ENCODE results near the gene ZNF41.

ZNF41 gene

GRCh38 chrX:47480576-47480975 lies 2.4 kb downstream of the ZNF41 start:
- no peak overlapping the region for H3K14ac ChIP-seq (ENCODE audit: low read length)
- peaks cover 0 to 3% of the 10 kb centered on the region in 2 donors for H3K4me1 ChIP-seq (ENCODE audit: control insufficient read depth in 2 of 2, insufficient read depth in 1 of 2, low read depth in 1 of 2, low read length in 2 of 2)
- no peak overlapping the region for H2BK15ac ChIP-seq (ENCODE audit: low read length)
- DNase-seq (ENCODE audit: low spot score) = no peak
- no peaks in the 10 kb centered on the region for H3K36me3 ChIP-seq (replicated peaks in 1 of 2; ENCODE audit: control insufficient read depth in 2 of 2, insufficient read depth in 2 of 2, low read length in 2 of 2)
- peaks cover 3% of the 10 kb centered on the region for H3K79me1 ChIP-seq (ENCODE audit: low read depth, low read length)
- H3K23ac ChIP-seq (ENCODE audit: low read depth, low read length, poor library complexity) = no peak overlapping the region
- H3K4ac ChIP-seq (ENCODE audit: low read length) = no peak overlapping the region
- H3K27ac ChIP-seq (replicated peaks; ENCODE audit: low read length) = no peak overlapping the region
- H3K9me3 ChIP-seq (replicated peaks in 1 of 2; ENCODE audit: control insufficient read depth in 2 of 2, insufficient read depth in 1 of 2, low read depth in 1 of 2, low read length in 2 of 2) = no peaks in the 10 kb centered on the region
- no peak overlapping the region for H3K18ac ChIP-seq (ENCODE audit: low read length)
- WGBS, 2 donors (ENCODE audit: extremely low coverage in 2 of 2, insufficient read length in 2 of 2, insufficient replicate concordance in 1 of 2) = no CpG with 5 or more reads among the region's 2 CpGs
- H2BK12ac ChIP-seq (ENCODE audit: low read length) = no peak overlapping the region
- H4K91ac ChIP-seq (ENCODE audit: low read depth, low read length, poor library complexity) = no peak overlapping the region
- H4K8ac ChIP-seq (ENCODE audit: low read depth, low read length) = no peak overlapping the region
- no peak overlapping the region for H3K4me3 ChIP-seq (ENCODE audit: low read length in 2 of 2)
- no peak overlapping the region for H3K9ac ChIP-seq (ENCODE audit: low read depth, low read length, poor library complexity)
- no peak overlapping the region for H2BK120ac ChIP-seq (ENCODE audit: low read depth, low read length)
- H2AK5ac ChIP-seq (ENCODE audit: low read depth, low read length) = no peak overlapping the region
- H2AFZ ChIP-seq (ENCODE audit: low read length) = no peak overlapping the region
- H3K4me2 ChIP-seq (ENCODE audit: insufficient read depth, low read length, poor library complexity, severe bottlenecking) = no peak overlapping the region
- no peaks in the 10 kb centered on the region for H3K27me3 ChIP-seq (ENCODE audit: control insufficient read depth in 3 of 3, insufficient read depth in 3 of 3, low read depth in 1 of 3, low read length in 3 of 3)
- H2BK5ac ChIP-seq (ENCODE audit: low read length) = no peak overlapping the region

GRCh38 chrX:47475476-47475875 lies 7.5 kb downstream of the ZNF41 start:
- Histone ChIP-seq H3K23ac (ENCODE audit: low read depth, low read length, poor library complexity) (no peak overlapping the region), H3K9ac (ENCODE audit: low read depth, low read length, poor library complexity) (no peak overlapping the region), H3K27ac (replicated peaks; ENCODE audit: low read length) (no peak overlapping the region), H3K79me1 (ENCODE audit: low read depth, low read length) (no peaks in the 10 kb centered on the region), H4K91ac (ENCODE audit: low read depth, low read length, poor library complexity) (no peak overlapping the region), H2BK12ac (ENCODE audit: low read length) (no peak overlapping the region), H3K36me3 (replicated peaks in 1 of 2; ENCODE audit: control insufficient read depth in 2 of 2, insufficient read depth in 2 of 2, low read length in 2 of 2) (no peaks in the 10 kb centered on the region), H4K8ac (ENCODE audit: low read depth, low read length) (no peak overlapping the region), H3K18ac (ENCODE audit: low read length) (no peak overlapping the region), H2BK5ac (ENCODE audit: low read length) (no peak overlapping the region), H3K4me2 (ENCODE audit: insufficient read depth, low read length, poor library complexity, severe bottlenecking) (no peak overlapping the region), H3K4me1 (ENCODE audit: control insufficient read depth in 2 of 2, insufficient read depth in 1 of 2, low read depth in 1 of 2, low read length in 2 of 2) (no peaks in the 10 kb centered on the region), H2BK15ac (ENCODE audit: low read length) (no peak overlapping the region), H3K27me3 (ENCODE audit: control insufficient read depth in 3 of 3, insufficient read depth in 3 of 3, low read depth in 1 of 3, low read length in 3 of 3) (no peaks in the 10 kb centered on the region), H3K9me3 (replicated peaks in 1 of 2; ENCODE audit: control insufficient read depth in 2 of 2, insufficient read depth in 1 of 2, low read depth in 1 of 2, low read length in 2 of 2) (no peaks in the 10 kb centered on the region), H2AFZ (ENCODE audit: low read length) (no peak overlapping the region), H3K14ac (ENCODE audit: low read length) (no peak overlapping the region), H2BK120ac (ENCODE audit: low read depth, low read length) (no peak overlapping the region), H2AK5ac (ENCODE audit: low read depth, low read length) (no peak overlapping the region), H3K4me3 (ENCODE audit: low read length in 2 of 2) (no peak overlapping the region), H3K4ac (ENCODE audit: low read length) (no peak overlapping the region)
- DNase-seq (ENCODE audit: low spot score) = no peak

GRCh38 chrX:47467106-47467505 lies 15.9 kb downstream of the ZNF41 start:
- no peak overlapping the region for H3K4me3 ChIP-seq (ENCODE audit: low read length in 2 of 2)
- H4K91ac ChIP-seq (ENCODE audit: low read depth, low read length, poor library complexity) = no peak overlapping the region
- H3K4ac ChIP-seq (ENCODE audit: low read length) = no peak overlapping the region
- peaks cover 0 to 18% of the 10 kb centered on the region in 2 donors for H3K36me3 ChIP-seq (replicated peaks in 1 of 2; ENCODE audit: control insufficient read depth in 2 of 2, insufficient read depth in 2 of 2, low read length in 2 of 2)
- WGBS, 2 donors (ENCODE audit: extremely low coverage in 2 of 2, insufficient read length in 2 of 2, insufficient replicate concordance in 1 of 2) = no CpG with 5 or more reads among the region's 5 CpGs
- no peak overlapping the region for H3K4me2 ChIP-seq (ENCODE audit: insufficient read depth, low read length, poor library complexity, severe bottlenecking)
- H2BK5ac ChIP-seq (ENCODE audit: low read length) = no peak overlapping the region
- no peak for DNase-seq (ENCODE audit: low spot score)
- no peak overlapping the region for H2AK5ac ChIP-seq (ENCODE audit: low read depth, low read length)
- H2BK12ac ChIP-seq (ENCODE audit: low read length) = no peak overlapping the region
- no peaks in the 10 kb centered on the region for H3K79me1 ChIP-seq (ENCODE audit: low read depth, low read length)
- H3K27me3 ChIP-seq (ENCODE audit: control insufficient read depth in 3 of 3, insufficient read depth in 3 of 3, low read depth in 1 of 3, low read length in 3 of 3) = no peaks in the 10 kb centered on the region
- H3K23ac ChIP-seq (ENCODE audit: low read depth, low read length, poor library complexity) = no peak overlapping the region
- H2BK120ac ChIP-seq (ENCODE audit: low read depth, low read length) = no peak overlapping the region
- no peak overlapping the region for H4K8ac ChIP-seq (ENCODE audit: low read depth, low read length)
- no peak overlapping the region for H3K14ac ChIP-seq (ENCODE audit: low read length)
- H3K9ac ChIP-seq (ENCODE audit: low read depth, low read length, poor library complexity) = no peak overlapping the region
- H3K27ac ChIP-seq (replicated peaks; ENCODE audit: low read length) = no peak overlapping the region
- H3K9me3 ChIP-seq (replicated peaks in 1 of 2; ENCODE audit: control insufficient read depth in 2 of 2, insufficient read depth in 1 of 2, low read depth in 1 of 2, low read length in 2 of 2) = no peaks in the 10 kb centered on the region
- H2BK15ac ChIP-seq (ENCODE audit: low read length) = no peak overlapping the region
- H3K4me1 ChIP-seq (ENCODE audit: control insufficient read depth in 2 of 2, insufficient read depth in 1 of 2, low read depth in 1 of 2, low read length in 2 of 2) = no peaks in the 10 kb centered on the region
- H2AFZ ChIP-seq (ENCODE audit: low read length) = no peak overlapping the region
- H3K18ac ChIP-seq (ENCODE audit: low read length) = no peak overlapping the region

- Histone ChIP-seq H3K4me2 (ENCODE audit: insufficient read depth, low read length, poor library complexity, severe bottlenecking) (no peak overlapping the region), H2AK5ac (ENCODE audit: low read depth, low read length) (no peak overlapping the region), H3K4ac (ENCODE audit: low read length) (no peak overlapping the region), H4K8ac (ENCODE audit: low read depth, low read length) (no peak overlapping the region), H3K4me1 (ENCODE audit: control insufficient read depth in 2 of 2, insufficient read depth in 1 of 2, low read depth in 1 of 2, low read length in 2 of 2) (no peaks in the 10 kb centered on the region), H2BK120ac (ENCODE audit: low read depth, low read length) (no peak overlapping the region), H3K9ac (ENCODE audit: low read depth, low read length, poor library complexity) (no peak overlapping the region), H3K23ac (ENCODE audit: low read depth, low read length, poor library complexity) (no peak overlapping the region), H3K18ac (ENCODE audit: low read length) (no peak overlapping the region), H3K14ac (ENCODE audit: low read length) (no peak overlapping the region), H2BK12ac (ENCODE audit: low read length) (no peak overlapping the region), H3K36me3 (replicated peaks in 1 of 2; ENCODE audit: control insufficient read depth in 2 of 2, insufficient read depth in 2 of 2, low read length in 2 of 2) (peaks cover 0 to 11% of the 10 kb centered on the region in 2 donors), H2BK5ac (ENCODE audit: low read length) (no peak overlapping the region), H3K4me3 (ENCODE audit: low read length in 2 of 2) (no peak overlapping the region), H2BK15ac (ENCODE audit: low read length) (no peak overlapping the region), H3K27ac (replicated peaks; ENCODE audit: low read length) (no peak overlapping the region), H3K79me1 (ENCODE audit: low read depth, low read length) (no peaks in the 10 kb centered on the region), H3K27me3 (ENCODE audit: control insufficient read depth in 3 of 3, insufficient read depth in 3 of 3, low read depth in 1 of 3, low read length in 3 of 3) (no peaks in the 10 kb centered on the region), H4K91ac (ENCODE audit: low read depth, low read length, poor library complexity) (no peak overlapping the region), H3K9me3 (replicated peaks in 1 of 2; ENCODE audit: control insufficient read depth in 2 of 2, insufficient read depth in 1 of 2, low read depth in 1 of 2, low read length in 2 of 2) (no peaks in the 10 kb centered on the region), H2AFZ (ENCODE audit: low read length) (no peak overlapping the region)
- DNase-seq (ENCODE audit: low spot score) = no peak
- WGBS, 2 donors (ENCODE audit: extremely low coverage in 2 of 2, insufficient read length in 2 of 2, insufficient replicate concordance in 1 of 2) = no CpG with 5 or more reads among the region's 1 CpG
Observed at GRCh38 chrX:47460561-47460960, 22.5 kb downstream of the ZNF41 start.

Measured in neuronal stem cell (in vitro differentiated cells).